NOMO-1 treated with DMSO at 0.1 percent for 48 hours (cell line): ENCODE results near the gene A3GALT2.

Experiments
- DNase-seq: peaks from one replicate; lab custom pipeline; 2025; ENCODE audit not compliant: unreplicated experiment; lab: John Stamatoyannopoulos, UW

A3GALT2 gene

GRCh38 chr1:33320619-33321165 is at the start of gene A3GALT2:
A3GALT2 (minus strand) TSS chr1:33321098; CDS start chr1:33321098, 0 bp downstream.
- DNase-seq, result no peak

DNA sequence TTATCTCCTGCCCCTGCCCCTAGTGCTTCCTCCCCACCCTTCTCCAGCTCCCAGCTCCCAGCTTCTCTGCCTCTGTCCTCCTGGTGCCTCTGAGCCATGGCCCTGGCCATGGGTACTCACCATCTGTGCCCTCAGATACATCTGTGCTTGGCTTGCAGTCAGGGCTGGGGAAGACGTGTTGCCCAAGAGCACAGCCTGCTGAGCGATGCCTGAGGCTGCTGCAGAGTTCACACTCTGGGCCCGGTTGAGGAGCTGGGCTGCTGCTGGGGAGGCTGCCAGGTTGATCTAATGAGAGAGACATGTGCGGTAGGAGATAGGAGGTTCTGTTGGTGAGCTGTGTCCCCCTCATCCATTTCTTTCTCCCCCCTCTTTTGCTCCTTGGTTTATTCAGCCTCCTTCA is 49.4 kb upstream of the A3GALT2 start:
- no peak for DNase-seq

- no peak for DNase-seq
These were observed 48.9 kb upstream of the A3GALT2 start for GRCh38 chr1:33369764-33370163.

DNA sequence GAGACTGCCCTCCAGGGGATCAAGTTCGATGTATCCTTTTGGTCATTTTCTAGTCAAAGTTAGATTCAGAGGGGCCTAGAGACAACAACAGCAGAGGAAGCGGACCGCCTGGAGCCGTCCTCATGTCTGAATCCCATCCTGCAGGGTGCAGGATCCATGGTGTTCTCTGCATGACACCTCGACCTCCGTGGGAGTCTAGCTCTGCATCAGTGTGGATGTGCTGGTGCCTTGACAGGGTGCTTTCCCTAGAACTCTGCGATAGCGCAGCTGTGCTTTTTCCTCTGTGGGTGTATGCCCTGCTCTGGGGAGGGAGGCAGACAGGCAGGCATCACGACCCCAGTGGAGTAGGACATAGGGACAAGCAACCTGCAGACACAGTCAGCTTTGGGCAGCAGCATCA is 48.2 kb upstream of the A3GALT2 start:
- DNase-seq, result no peak

DNA sequence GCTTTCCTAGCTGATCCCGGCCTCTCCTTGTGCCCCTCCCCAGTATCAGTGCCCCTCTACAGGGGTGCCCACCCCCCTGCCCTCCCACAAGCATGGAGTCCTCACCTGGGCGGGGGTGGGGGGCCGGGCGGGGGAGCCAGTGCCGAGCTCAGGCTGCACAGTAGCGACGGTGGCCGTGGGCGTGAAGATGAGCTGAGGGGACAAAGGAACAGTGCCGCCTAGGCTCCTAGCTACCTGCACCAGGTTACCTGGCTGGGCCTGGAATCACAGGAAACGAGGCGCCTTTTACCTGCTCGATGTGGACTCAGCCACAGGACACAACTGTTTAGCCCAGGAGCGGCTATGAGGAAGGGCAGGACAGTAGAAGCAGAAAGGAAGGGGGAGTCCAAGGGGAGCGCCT is 47.5 kb upstream of the A3GALT2 start:
- DNase-seq, result no peak

DNA sequence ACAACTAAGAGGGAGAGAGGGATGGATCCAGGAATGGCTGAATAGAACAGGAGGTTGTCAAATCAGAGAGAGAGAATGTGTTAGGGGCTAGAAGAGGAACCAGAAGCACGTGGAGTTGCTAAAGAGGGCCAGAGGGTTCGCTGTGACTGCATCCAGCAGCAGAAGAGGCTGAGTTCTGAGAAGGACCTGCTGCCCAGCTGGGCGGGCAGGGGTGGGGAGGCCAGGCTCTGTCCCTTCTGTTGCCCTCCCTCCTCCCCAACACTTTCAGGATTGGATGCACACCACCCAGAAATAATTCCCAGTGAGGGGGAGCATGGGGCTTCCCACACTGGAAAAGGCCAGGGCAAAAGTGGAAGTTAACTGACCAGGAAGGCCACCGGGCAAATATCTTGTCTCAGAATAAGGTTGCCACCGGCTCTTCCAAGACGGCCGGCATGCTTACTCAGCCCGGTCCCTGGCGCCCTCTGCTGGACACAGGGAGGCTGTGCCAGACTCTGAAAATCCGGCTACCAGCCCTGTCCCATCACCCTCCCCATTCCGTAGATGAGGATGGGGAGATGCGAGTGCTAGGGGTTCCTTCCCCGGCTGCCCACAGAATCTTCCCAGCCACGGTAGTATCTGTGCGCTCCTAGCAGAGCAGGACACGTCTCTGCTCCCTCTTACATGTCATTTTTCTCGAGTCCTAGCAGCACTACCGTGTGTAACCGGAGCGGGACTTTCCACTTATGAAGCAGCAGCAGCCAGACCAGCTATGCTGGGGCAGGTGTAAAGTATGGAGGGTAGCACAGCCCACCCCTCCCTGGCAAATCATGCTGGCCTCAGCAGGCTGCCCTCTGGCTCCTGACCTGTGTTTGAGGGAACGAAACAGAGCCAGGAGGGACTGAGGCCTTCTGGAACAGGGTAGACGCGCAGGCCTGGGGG is 46.8 kb upstream of the A3GALT2 start:
- DNase-seq, result peak; percentile 70

GRCh38 chr1:33366762-33367484 is 46.0 kb upstream of the A3GALT2 start:
- no peak for DNase-seq

GRCh38 chr1:33365560-33365997 is 44.7 kb upstream of the A3GALT2 start:
- no peak for DNase-seq

DNA sequence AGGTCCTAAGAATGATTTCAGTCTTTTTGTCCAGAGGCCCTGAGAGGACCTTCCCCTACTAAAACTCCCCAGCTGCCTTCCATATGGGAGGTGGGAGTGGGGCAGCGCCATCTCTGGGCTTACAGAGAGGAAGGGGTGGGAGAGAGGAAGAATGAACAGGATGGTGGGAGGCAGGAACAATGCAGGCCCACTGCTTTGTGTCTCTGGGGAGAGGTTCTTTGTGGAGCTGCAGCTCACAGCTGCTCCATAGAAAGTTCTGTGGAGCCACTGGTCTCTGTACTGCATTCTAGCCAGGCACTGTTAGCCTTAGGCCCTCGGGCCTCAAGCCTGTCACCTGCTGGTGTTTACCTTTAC is 43.6 kb upstream of the A3GALT2 start:
- DNase-seq, result no peak

- no peak for DNase-seq
These were observed 42.6 kb upstream of the A3GALT2 start for GRCh38 chr1:33363470-33363861.

DNA sequence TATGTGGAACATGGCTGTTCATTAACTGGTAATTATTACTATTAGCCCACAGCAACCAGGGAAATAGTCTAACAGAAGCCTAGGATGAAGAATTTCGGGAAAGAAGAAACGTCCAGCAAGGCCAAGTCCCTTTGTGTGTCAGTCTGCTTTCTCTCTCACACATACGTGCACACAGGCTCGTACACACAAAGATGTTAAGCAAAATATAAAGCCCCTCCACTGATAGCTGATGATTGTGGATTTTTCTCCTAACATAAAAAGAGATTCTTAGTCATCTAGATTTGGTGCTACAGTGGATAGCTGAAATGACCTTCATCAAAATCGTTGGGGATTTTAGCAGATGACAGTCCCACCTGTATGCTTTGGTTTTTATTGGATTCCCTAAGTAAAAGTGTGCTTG is 42.1 kb upstream of the A3GALT2 start:
- no peak for DNase-seq

DNA sequence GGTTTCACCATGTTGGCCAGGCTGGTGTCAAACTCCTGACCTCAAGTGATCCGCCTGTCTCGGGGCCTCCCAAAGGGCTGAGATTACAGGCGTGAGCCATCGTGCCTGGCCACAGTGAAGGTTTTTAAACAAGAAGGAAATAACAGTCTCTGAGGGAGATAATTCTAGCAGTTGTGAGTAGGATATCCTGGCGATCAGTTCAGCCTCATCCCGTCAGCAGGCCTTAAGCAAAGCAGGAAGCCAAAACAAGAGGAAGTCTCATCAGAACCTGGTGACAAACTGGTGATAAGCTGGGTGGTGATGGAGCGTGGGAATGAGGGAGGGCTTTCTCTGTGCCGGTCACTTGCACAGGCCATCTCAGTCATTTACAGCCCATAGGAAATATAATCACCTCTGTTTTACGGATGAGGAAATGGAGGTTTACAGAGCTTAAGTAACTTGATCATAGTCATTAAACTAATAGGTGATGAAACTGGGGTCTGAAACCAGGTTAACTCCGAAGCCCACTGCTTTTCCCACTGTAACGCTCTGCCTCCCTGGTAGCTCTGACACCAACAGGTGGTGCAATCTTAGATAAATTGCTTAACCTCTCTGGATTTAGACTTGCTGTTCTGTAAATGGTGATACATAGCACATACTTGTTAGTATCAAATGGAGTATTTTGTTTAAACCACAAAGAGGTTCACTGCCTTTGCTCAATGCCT is 40.8 kb upstream of the A3GALT2 start:
- DNase-seq, result no peak

- no peak for DNase-seq
These were observed 39.5 kb upstream of the A3GALT2 start for GRCh38 chr1:33360367-33360766.

DNA sequence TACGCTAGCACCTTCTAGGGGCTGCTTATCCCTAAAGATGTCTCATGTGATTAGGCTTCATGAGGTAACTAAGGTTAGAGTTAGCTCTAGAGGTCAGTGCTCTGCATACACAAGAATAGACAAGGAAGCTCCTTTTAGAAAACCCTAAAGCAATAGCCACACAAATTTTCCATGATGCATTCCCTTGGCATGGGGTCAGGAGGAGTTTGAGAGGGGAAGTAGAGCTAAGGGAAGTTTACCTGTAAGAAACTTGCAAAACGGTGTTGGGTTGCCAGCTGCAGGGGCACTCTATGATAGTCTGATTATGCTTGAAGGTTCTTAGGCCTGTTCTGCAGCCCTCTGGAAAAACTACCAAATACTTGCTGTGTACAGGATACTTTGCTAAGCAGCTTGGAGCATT is 39.0 kb upstream of the A3GALT2 start:
- no peak for DNase-seq

DNA sequence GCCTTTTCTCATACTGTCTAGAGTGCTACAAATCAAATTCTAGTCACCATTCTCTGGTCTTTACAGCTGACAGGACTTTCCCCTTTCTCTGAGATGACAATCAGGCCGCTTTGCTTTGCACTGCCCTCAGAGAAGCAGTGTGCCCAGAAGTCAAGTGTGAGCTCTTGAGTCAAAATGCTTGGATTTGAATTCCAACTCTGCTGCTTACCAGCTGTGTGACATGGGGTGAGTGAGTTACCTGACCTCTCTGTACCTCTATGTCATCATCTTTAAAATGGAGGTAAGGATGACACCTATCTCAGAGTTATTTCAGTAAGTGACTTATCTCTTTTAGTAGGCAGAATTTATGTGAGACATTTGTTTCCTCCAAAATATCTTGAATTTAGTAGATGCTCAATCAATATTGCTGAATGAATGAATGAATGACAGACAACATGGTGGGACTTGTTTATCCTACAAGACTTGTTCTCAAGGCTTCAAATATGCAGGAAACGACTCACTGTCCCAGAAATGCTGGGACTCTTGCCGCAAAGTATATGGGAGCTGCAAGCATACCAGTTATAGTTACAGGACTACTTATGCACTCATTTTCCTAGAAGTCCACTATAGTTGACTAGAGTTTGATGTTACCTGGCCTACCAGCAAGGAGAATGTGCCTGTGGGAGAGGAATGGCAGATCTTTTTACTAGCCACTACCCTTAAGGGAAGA is 38.1 kb upstream of the A3GALT2 start:
- no peak for DNase-seq

- DNase-seq, result no peak
These were observed 37.4 kb upstream of the A3GALT2 start for GRCh38 chr1:33358114-33358794.

- DNase-seq, result no peak
These were observed 36.2 kb upstream of the A3GALT2 start for GRCh38 chr1:33357099-33357498.

DNA sequence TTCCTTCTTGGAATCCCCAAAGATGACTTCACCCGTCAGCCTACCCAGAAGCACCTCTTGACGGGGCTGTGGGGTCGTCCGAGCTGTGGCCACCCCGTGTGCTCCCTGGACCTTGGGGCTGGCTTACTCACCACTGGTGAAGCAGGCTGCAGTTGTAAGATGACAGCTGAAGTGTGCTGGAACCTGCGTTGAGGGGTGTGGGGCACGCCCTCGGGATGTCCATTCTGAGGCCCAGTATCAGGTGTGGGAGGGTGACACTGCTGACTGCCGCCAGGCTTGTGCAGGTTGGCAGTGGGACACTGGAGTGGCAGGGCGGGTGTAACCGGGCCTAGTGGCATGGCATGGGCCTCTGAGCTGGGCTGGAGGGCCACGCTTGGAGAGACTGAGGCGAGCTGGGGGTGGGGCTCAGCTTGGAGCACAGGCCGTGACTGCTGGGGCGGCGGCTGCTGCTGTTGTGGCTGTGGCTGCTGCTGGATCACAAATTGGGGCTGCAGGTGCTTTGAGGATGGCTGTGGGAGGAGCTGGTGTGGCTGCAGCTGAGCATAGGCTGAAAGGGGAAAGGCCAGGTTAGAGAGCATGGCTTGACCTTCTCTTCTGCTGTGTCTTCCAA is 33.9 kb upstream of the A3GALT2 start:
- DNase-seq, result no peak

DNA sequence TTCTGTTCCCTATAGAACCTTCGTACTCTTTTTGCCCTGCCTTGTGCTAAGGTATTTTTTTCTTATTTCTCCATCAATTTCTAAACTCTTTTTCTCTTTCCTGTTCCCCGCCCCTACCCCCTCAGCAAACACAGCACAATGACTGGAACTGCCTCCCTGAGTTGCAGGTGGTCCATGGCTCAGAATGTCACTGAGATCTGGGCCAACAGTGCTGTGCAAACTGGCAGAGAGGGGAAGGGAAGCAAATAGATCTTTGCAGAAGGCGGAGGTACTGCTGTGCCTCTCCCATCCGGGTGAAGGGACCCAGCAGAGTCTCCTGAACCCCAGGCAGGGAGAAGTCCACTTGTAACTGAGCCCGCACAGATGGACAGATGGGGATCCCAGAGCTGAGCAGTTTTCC is 32.6 kb upstream of the A3GALT2 start:
- no peak for DNase-seq

DNA sequence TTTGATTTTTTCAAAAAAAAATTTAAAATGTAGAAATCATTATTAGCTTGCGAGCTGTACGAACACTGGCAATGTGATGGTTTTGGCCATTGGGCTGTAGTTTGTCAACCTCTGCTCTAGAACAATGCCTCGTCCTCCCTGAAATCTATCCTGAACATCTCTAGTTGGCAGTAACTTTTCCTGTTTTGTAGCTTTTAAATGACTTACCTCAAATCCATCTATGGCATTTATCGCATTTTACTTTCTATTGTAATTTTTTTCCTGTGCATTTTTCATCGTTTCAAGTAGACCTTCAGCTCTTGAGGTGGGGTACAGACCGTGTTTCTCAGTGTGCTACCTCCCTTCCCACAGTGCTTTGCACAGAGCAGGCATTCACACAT is 30.4 kb upstream of the A3GALT2 start:
- DNase-seq, result no peak
